Measurements from ENCODE around the gene CCL22.
"Not testable (repeated sequence)": the region's sequence is repeated elsewhere in the genome, so short reads cannot be mapped to it uniquely, and the experiment has no call there.

The CCL22 gene

GRCh38 chr16:57361404-57361803, 2.8 kb downstream of the CCL22 start:
- peaks cover 3% of the 10 kb centered on the region; the same call in 1 of the 2 replicates for H3K4me1 ChIP-seq (ENCODE audit: control insufficient read depth, insufficient read depth, low read length)
- H3K36me3 ChIP-seq (ENCODE audit: control insufficient read depth, insufficient read depth, low read length) = no peaks in the 10 kb centered on the region
- H3K9me3 ChIP-seq (ENCODE audit: control insufficient read depth, insufficient read depth, low read depth, low read length) = no peaks in the 10 kb centered on the region
- no peak overlapping the region for H3K9ac ChIP-seq (ENCODE audit: low read length)
- H3K4me3 ChIP-seq (ENCODE audit: low read depth, low read length) = no peak overlapping the region
- no peak overlapping the region for H3K27ac ChIP-seq (ENCODE audit: low read depth, low read length)
- H3K27me3 ChIP-seq (ENCODE audit: control insufficient read depth, insufficient read depth, low read length) = no peaks in the 10 kb centered on the region

- Histone ChIP-seq H3K9ac (ENCODE audit: low read length) (no peak overlapping the region), H3K27ac (ENCODE audit: low read depth, low read length) (no peak overlapping the region), H3K27me3 (ENCODE audit: control insufficient read depth, insufficient read depth, low read length) (no peaks in the 10 kb centered on the region), H3K4me3 (ENCODE audit: low read depth, low read length) (no peak overlapping the region), H3K4me1 (ENCODE audit: control insufficient read depth, insufficient read depth, low read length) (no peaks in the 10 kb centered on the region), H3K36me3 (ENCODE audit: control insufficient read depth, insufficient read depth, low read length) (no peaks in the 10 kb centered on the region), H3K9me3 (ENCODE audit: control insufficient read depth, insufficient read depth, low read depth, low read length) (no peaks in the 10 kb centered on the region)
Observed at GRCh38 chr16:57364143-57364542, 5.6 kb downstream of the CCL22 start.

GRCh38 chr16:57366544-57367040, 8.0 kb downstream of the CCL22 start:
- Histone ChIP-seq H3K27ac (ENCODE audit: low read depth, low read length) (no peak overlapping the region), H3K9ac (ENCODE audit: low read length) (no peak overlapping the region), H3K9me3 (ENCODE audit: control insufficient read depth, insufficient read depth, low read depth, low read length) (no peaks in the 10 kb centered on the region), H3K27me3 (ENCODE audit: control insufficient read depth, insufficient read depth, low read length) (no peaks in the 10 kb centered on the region), H3K4me3 (ENCODE audit: low read depth, low read length) (no peak overlapping the region), H3K4me1 (ENCODE audit: control insufficient read depth, insufficient read depth, low read length) (peaks cover 2% of the 10 kb centered on the region; the same call in 1 of the 2 replicates), H3K36me3 (ENCODE audit: control insufficient read depth, insufficient read depth, low read length) (no peaks in the 10 kb centered on the region)

- Histone ChIP-seq H3K9ac (ENCODE audit: low read length) (no peak overlapping the region), H3K4me3 (ENCODE audit: low read depth, low read length) (no peak overlapping the region), H3K36me3 (ENCODE audit: control insufficient read depth, insufficient read depth, low read length) (no peaks in the 10 kb centered on the region), H3K27me3 (ENCODE audit: control insufficient read depth, insufficient read depth, low read length) (no peaks in the 10 kb centered on the region), H3K27ac (ENCODE audit: low read depth, low read length) (no peak overlapping the region), H3K9me3 (ENCODE audit: control insufficient read depth, insufficient read depth, low read depth, low read length) (no peaks in the 10 kb centered on the region), H3K4me1 (ENCODE audit: control insufficient read depth, insufficient read depth, low read length) (peaks cover 8% of the 10 kb centered on the region)
Observed at GRCh38 chr16:57367116-57367752, 8.7 kb downstream of the CCL22 start.

GRCh38 chr16:57371494-57372371, 13.2 kb downstream of the CCL22 start:
- no peak overlapping the region for H3K4me3 ChIP-seq (ENCODE audit: low read depth, low read length)
- no peak overlapping the region for H3K27ac ChIP-seq (ENCODE audit: low read depth, low read length)

GRCh38 chr16:57372372-57373116, 14.0 kb downstream of the CCL22 start, which contains the start of gene CX3CL1:
Gene CX3CL1 (plus strand): TSS chr16:57372490. CDS start chr16:57372569, 79 bp downstream.
- Histone ChIP-seq H3K4me3 (ENCODE audit: low read depth, low read length) (peak within 1 kb of the TSS; percentile 45), H3K4me1 (ENCODE audit: control insufficient read depth, insufficient read depth, low read length) (peaks cover 36% of the 10 kb centered on the region), H3K27ac (ENCODE audit: low read depth, low read length) (no peak within 1 kb of the TSS), H3K27me3 (ENCODE audit: control insufficient read depth, insufficient read depth, low read length) (no peaks in the 10 kb centered on the region), H3K36me3 (ENCODE audit: control insufficient read depth, insufficient read depth, low read length) (no peaks in the 10 kb centered on the region), H3K9ac (ENCODE audit: low read length) (peak within 1 kb of the TSS; percentile 42), H3K9me3 (ENCODE audit: control insufficient read depth, insufficient read depth, low read depth, low read length) (no peaks in the 10 kb centered on the region)

More at GRCh38 chr16:57371494-57372371, 13.2 kb downstream of the CCL22 start:
- no peaks in the 10 kb centered on the region for H3K9me3 ChIP-seq (ENCODE audit: control insufficient read depth, insufficient read depth, low read depth, low read length)
- H3K36me3 ChIP-seq (ENCODE audit: control insufficient read depth, insufficient read depth, low read length) = no peaks in the 10 kb centered on the region
- H3K27me3 ChIP-seq (ENCODE audit: control insufficient read depth, insufficient read depth, low read length) = no peaks in the 10 kb centered on the region
- H3K9ac ChIP-seq (ENCODE audit: low read length) = no peak overlapping the region
- H3K4me1 ChIP-seq (ENCODE audit: control insufficient read depth, insufficient read depth, low read length) = peaks cover 29% of the 10 kb centered on the region

- Histone ChIP-seq H3K27ac (ENCODE audit: low read depth, low read length) (no peak overlapping the region), H3K9ac (ENCODE audit: low read length) (no peak overlapping the region)
Observed at GRCh38 chr16:57373117-57373947, 14.7 kb downstream of the CCL22 start.

GRCh38 chr16:57374067-57374534, 15.5 kb downstream of the CCL22 start:
- H3K9ac ChIP-seq (ENCODE audit: low read length) = no peak overlapping the region
- H3K4me3 ChIP-seq (ENCODE audit: low read depth, low read length) = no peak overlapping the region
- H3K9me3 ChIP-seq (ENCODE audit: control insufficient read depth, insufficient read depth, low read depth, low read length) = no peaks in the 10 kb centered on the region
- peaks cover 42% of the 10 kb centered on the region for H3K4me1 ChIP-seq (ENCODE audit: control insufficient read depth, insufficient read depth, low read length)
- H3K27me3 ChIP-seq (ENCODE audit: control insufficient read depth, insufficient read depth, low read length) = no peaks in the 10 kb centered on the region
- H3K27ac ChIP-seq (ENCODE audit: low read depth, low read length) = no peak overlapping the region
- no peaks in the 10 kb centered on the region for H3K36me3 ChIP-seq (ENCODE audit: control insufficient read depth, insufficient read depth, low read length)

More at GRCh38 chr16:57373117-57373947, 14.7 kb downstream of the CCL22 start:
- no peaks in the 10 kb centered on the region for H3K9me3 ChIP-seq (ENCODE audit: control insufficient read depth, insufficient read depth, low read depth, low read length)
- no peaks in the 10 kb centered on the region for H3K27me3 ChIP-seq (ENCODE audit: control insufficient read depth, insufficient read depth, low read length)
- no peak overlapping the region for H3K4me3 ChIP-seq (ENCODE audit: low read depth, low read length)
- no peaks in the 10 kb centered on the region for H3K36me3 ChIP-seq (ENCODE audit: control insufficient read depth, insufficient read depth, low read length)
- H3K4me1 ChIP-seq (ENCODE audit: control insufficient read depth, insufficient read depth, low read length) = peaks cover 42% of the 10 kb centered on the region

GRCh38 chr16:57374925-57375465, 16.4 kb downstream of the CCL22 start:
- H3K4me1 ChIP-seq (ENCODE audit: control insufficient read depth, insufficient read depth, low read length) = peaks cover 42% of the 10 kb centered on the region
- H3K4me3 ChIP-seq (ENCODE audit: low read depth, low read length); H3K27ac ChIP-seq (ENCODE audit: low read depth, low read length): not testable (repeated sequence)

GRCh38 chr16:57376313-57376818, 17.8 kb downstream of the CCL22 start:
- no peaks in the 10 kb centered on the region for H3K27me3 ChIP-seq (ENCODE audit: control insufficient read depth, insufficient read depth, low read length)
- no peak overlapping the region for H3K27ac ChIP-seq (ENCODE audit: low read depth, low read length)

More at GRCh38 chr16:57374925-57375465, 16.4 kb downstream of the CCL22 start:
- not testable (repeated sequence) for H3K9me3 ChIP-seq (ENCODE audit: control insufficient read depth, insufficient read depth, low read depth, low read length); H3K9ac ChIP-seq (ENCODE audit: low read length); H3K27me3 ChIP-seq (ENCODE audit: control insufficient read depth, insufficient read depth, low read length); H3K36me3 ChIP-seq (ENCODE audit: control insufficient read depth, insufficient read depth, low read length)

More at GRCh38 chr16:57376313-57376818, 17.8 kb downstream of the CCL22 start:
- Histone ChIP-seq H3K9me3 (ENCODE audit: control insufficient read depth, insufficient read depth, low read depth, low read length) (no peaks in the 10 kb centered on the region), H3K4me1 (ENCODE audit: control insufficient read depth, insufficient read depth, low read length) (peaks cover 42% of the 10 kb centered on the region), H3K4me3 (ENCODE audit: low read depth, low read length) (no peak overlapping the region), H3K36me3 (ENCODE audit: control insufficient read depth, insufficient read depth, low read length) (no peaks in the 10 kb centered on the region), H3K9ac (ENCODE audit: low read length) (no peak overlapping the region)
